HCT116 (cell line): Measurements from ENCODE around the gene TNFRSF21. TPM values are rescaled to one million over a fixed set of nuclear protein-coding genes. Genes with fewer than 3 reads are reported as not detected.

Experiments
- ATAC-seq: fragments of 200-7000 bp; cut with Tn5 transposase; 2 replicates; pipeline ENCODE4 v1.9.1; 2020; ENCODE audit warnings: mild to moderate bottlenecking, moderate library complexity
- BruUV-seq: library from RNA; stranded (reverse); fragments of 400-500 nt; replicated peaks from 2 replicates; lab custom pipeline; 2021; lab: Mats Ljungman, UMichigan
- CTCF ChIA-PET: fragments of 300-600 bp; sonication (Branson Sonifier 250); formaldehyde crosslinking; loops from one replicate; lab custom pipeline; 2021; ENCODE audit warnings: antibody characterized with exemption; lab: Charles Lee
- POLR2A ChIA-PET: fragments of 300-600, 350-600 bp; sonication (Branson Sonifier 250); formaldehyde crosslinking; loops from one replicate; lab custom pipeline; 2021; ENCODE audit warnings: antibody characterized with exemption; lab: Charles Lee
- RAD21 ChIA-PET, 2 experiments: fragments of 300-600 bp; sonication (Branson Sonifier 250); formaldehyde crosslinking; loops; one replicate each; lab custom pipeline; 2023; ENCODE audit warnings: low total read pairs in 2 of 2; ENCODE audit not compliant: uncharacterized antibody in 2 of 2, unreplicated experiment in 2 of 2, low non-redundant PET in 1 of 2; lab: Charles Lee
- DNase-seq: peaks from one replicate; pipeline ENCODE4 v3.0.0-alpha.2; 2010; ENCODE audit warnings: low read depth, low spot score
- H2AFZ ChIP-seq: fragments of 200-600 bp; shearing (Covaris generic), sonication (generic); 2 replicates; pipeline ENCODE4 v1.6.1; 2017; ENCODE audit warnings: low read depth, mixed run types, mixed read lengths, antibody characterized with exemption, low read length; ENCODE audit not compliant: poor library complexity, severe bottlenecking
- H3K27ac ChIP-seq: 2 replicates; pipeline ENCODE4 v1.5.1; 2012; ENCODE audit warnings: low read depth, low read length
- H3K27me3 ChIP-seq: fragments of 200-600 bp; sonication (generic); 2 replicates; pipeline ENCODE4 v1.6.1; 2016; ENCODE audit warnings: mixed run types, low read length, mixed read lengths; ENCODE audit not compliant: insufficient read depth
- H3K36me3 ChIP-seq, 2 experiments: fragments of 200-500 bp in 1 of 2; fragments of 200-600 bp in 1 of 2; sonication (Bioruptor generic) in 1 of 2; sonication (generic) in 1 of 2; 2 replicates each; pipeline versions ENCODE4 v1.5.1 to v1.6.1; 2014 to 2016; ENCODE audit warnings: low read length in 2 of 2, inconsistent platforms in 1 of 2, mixed read lengths in 1 of 2, mixed run types in 1 of 2; ENCODE audit not compliant: insufficient read depth in 2 of 2, control insufficient read depth in 1 of 2
- H3K4me1 ChIP-seq, 2 experiments: fragments of 200-600 bp in 1 of 2; sonication (generic) in 1 of 2; 2 replicates each; pipeline versions ENCODE4 v1.5.1 to v1.6.1; 2012 to 2017; ENCODE audit warnings: low read length in 2 of 2, inconsistent platforms in 1 of 2, mild to moderate bottlenecking in 1 of 2, mixed read lengths in 1 of 2, mixed run types in 1 of 2, moderate library complexity in 1 of 2; ENCODE audit not compliant: insufficient read depth in 2 of 2, control insufficient read depth in 1 of 2
- H3K4me2 ChIP-seq: fragments of 200-600 bp; sonication (generic); 2 replicates; pipeline ENCODE4 v1.6.1; 2017; ENCODE audit warnings: mixed run types, low read length, mixed read lengths
- H3K4me3 ChIP-seq, 2 experiments: fragments of 200-600 bp in 1 of 2; sonication (generic) in 1 of 2; replicated peaks in 1 of 2; 2 replicates each; pipeline ENCODE4 v1.5.1; 2011 to 2016; ENCODE audit warnings: low read length in 2 of 2, control low read depth in 1 of 2, low read depth in 1 of 2, mild to moderate bottlenecking in 1 of 2, mixed read lengths in 1 of 2, mixed run types in 1 of 2
- H3K79me2 ChIP-seq: fragments of 200-600 bp; sonication (generic); 2 replicates; pipeline ENCODE4 v1.6.1; 2017; ENCODE audit warnings: mild to moderate bottlenecking, mixed run types, low read length, moderate library complexity, mixed read lengths; ENCODE audit not compliant: insufficient read depth
- H3K9ac ChIP-seq: fragments of 200-600 bp; sonication (generic); 2 replicates; pipeline ENCODE4 v1.6.1; 2016; ENCODE audit warnings: low read length, mixed read lengths
- H3K9me2 ChIP-seq: fragments of 200-600 bp; sonication (generic), shearing (Covaris generic); 2 replicates; pipeline ENCODE4 v1.6.1; 2017; ENCODE audit warnings: mixed run types, mild to moderate bottlenecking, moderate library complexity; ENCODE audit not compliant: insufficient read depth
- H3K9me3 ChIP-seq, 2 experiments: fragments of 200-500 bp in 1 of 2; fragments of 200-600 bp in 1 of 2; sonication (Bioruptor generic) in 1 of 2; sonication (generic) in 1 of 2; 2 replicates each; pipeline ENCODE4 v1.6.1; 2014 to 2017; ENCODE audit warnings: low read length in 2 of 2, mixed read lengths in 2 of 2, inconsistent platforms in 1 of 2, low read depth in 1 of 2, mild to moderate bottlenecking in 1 of 2, mixed run types in 1 of 2, moderate library complexity in 1 of 2; ENCODE audit not compliant: control insufficient read depth in 1 of 2, insufficient read depth in 1 of 2
- H4K20me1 ChIP-seq: fragments of 200-600 bp; sonication (generic), shearing (Covaris generic); 2 replicates; pipeline ENCODE4 v1.6.1; 2017; ENCODE audit warnings: mixed run types, mild to moderate bottlenecking, moderate library complexity; ENCODE audit not compliant: insufficient read depth
- CBX3 ChIP-seq: IDR thresholded peaks from 2 replicates; pipeline ENCODE4 v1.6.1; 2012; ENCODE audit warnings: low read depth
- CEBPB ChIP-seq: IDR thresholded peaks from 2 replicates; pipeline ENCODE4 v1.6.1; 2012; ENCODE audit warnings: low read depth
- EGR1 ChIP-seq: IDR thresholded peaks from 2 replicates; pipeline ENCODE4 v1.6.1; 2012; ENCODE audit warnings: low read depth
- EZH2 ChIP-seq: fragments of 200-600 bp; sonication (generic); IDR thresholded peaks from 2 replicates; pipeline ENCODE4 v1.6.1; 2017; ENCODE audit warnings: antibody characterized with exemption, mixed run types
- EZH2phosphoT487 ChIP-seq: fragments of 200-600 bp; IDR thresholded peaks from 2 replicates; pipeline ENCODE4 v1.6.1; 2018; ENCODE audit warnings: antibody characterized with exemption, borderline replicate concordance
- FOSL1 ChIP-seq: IDR thresholded peaks from 2 replicates; pipeline ENCODE4 v1.6.1; 2012; ENCODE audit warnings: low read depth
- JUND ChIP-seq: IDR thresholded peaks from 2 replicates; pipeline ENCODE4 v1.6.1; 2012
- POLR2A ChIP-seq: IDR thresholded peaks from 2 replicates; pipeline ENCODE4 v1.7.0; 2011; ENCODE audit warnings: borderline replicate concordance; ENCODE audit not compliant: insufficient read depth, insufficient read length; ENCODE audit errors: extremely low read depth
- RAD21 ChIP-seq: IDR thresholded peaks from 2 replicates; pipeline ENCODE4 v1.6.1; 2012; ENCODE audit warnings: low read depth, mild to moderate bottlenecking
- SIN3A ChIP-seq: IDR thresholded peaks from 2 replicates; pipeline ENCODE4 v1.6.1; 2012; ENCODE audit warnings: low read depth
- SP1 ChIP-seq: IDR thresholded peaks from 2 replicates; pipeline ENCODE4 v1.6.1; 2012; ENCODE audit warnings: low read depth
- SRF ChIP-seq: IDR thresholded peaks from 2 replicates; pipeline ENCODE4 v1.6.1; 2012; ENCODE audit warnings: low read depth
- TCF7L2 ChIP-seq: IDR thresholded peaks from 2 replicates; pipeline ENCODE4 v1.7.0; 2011; ENCODE audit warnings: borderline replicate concordance, inconsistent platforms; ENCODE audit not compliant: insufficient read depth, insufficient read length; ENCODE audit errors: extremely low read depth
- YY1 ChIP-seq: IDR thresholded peaks from 2 replicates; pipeline ENCODE4 v1.6.1; 2011; ENCODE audit warnings: low read length, low read depth, moderate library complexity, mild to moderate bottlenecking; ENCODE audit not compliant: insufficient replicate concordance; ENCODE audit errors: extremely low read depth
- ZFX ChIP-seq: fragments of 450-650 bp; IDR thresholded peaks from 2 replicates; pipeline ENCODE4 v1.6.1; 2017
- ZNF274 ChIP-seq: fragments of 200-500 bp; sonication (Bioruptor generic); IDR thresholded peaks from 2 replicates; pipeline ENCODE4 v1.6.1; 2014; ENCODE audit warnings: mild to moderate bottlenecking, low read depth, low read length, inconsistent platforms
- intact Hi-C: fragments of 100-400 bp; cut with micrococcal nuclease; formaldehyde crosslinking; loops from 2 replicates; pipeline ENCODE4 v1.10.0; 2022
- total RNA-seq: library from RNA; stranded (reverse); gene quantifications from one replicate; pipeline ENCODE4 v1.2.1, GENCODE V29; 2021; ENCODE audit not compliant: unreplicated experiment
- TF ChIP-seq, protein P1 (sequence below): IDR thresholded peaks from 2 replicates; pipeline ENCODE4 v1.6.1; 2011; ENCODE audit warnings: mild to moderate bottlenecking, low read length, moderate library complexity; ENCODE audit not compliant: insufficient replicate concordance; ENCODE audit errors: extremely low read depth
- TF ChIP-seq, protein P2 (sequence below): IDR thresholded peaks from 2 replicates; pipeline ENCODE4 v1.6.1; 2012
- TF ChIP-seq, protein P3 (sequence below), 3 experiments: fragments of 200-600 bp in 1 of 3; sonication (generic) in 1 of 3; IDR thresholded peaks in 2 of 3; conservative IDR thresholded peaks in 1 of 3; 2 replicates each; pipeline ENCODE4 v1.5.1; 2012 to 2017; ENCODE audit warnings: low read depth in 2 of 3, low read length in 2 of 3, antibody characterized with exemption in 1 of 3, borderline replicate concordance in 1 of 3, control low read depth in 1 of 3, mild to moderate bottlenecking in 1 of 3, mixed read lengths in 1 of 3, mixed run types in 1 of 3, moderate library complexity in 1 of 3; ENCODE audit not compliant: insufficient read depth in 1 of 3
- TF ChIP-seq, protein P4 (sequence below): IDR thresholded peaks from 2 replicates; pipeline ENCODE4 v1.6.1; 2012
- TF ChIP-seq, protein P5 (sequence below): IDR thresholded peaks from 2 replicates; pipeline ENCODE4 v1.6.1; 2012; ENCODE audit warnings: low read depth

The TNFRSF21 gene
- total RNA-seq, 1 experiment from 2014 or later: 48.3 TPM

DNA sequence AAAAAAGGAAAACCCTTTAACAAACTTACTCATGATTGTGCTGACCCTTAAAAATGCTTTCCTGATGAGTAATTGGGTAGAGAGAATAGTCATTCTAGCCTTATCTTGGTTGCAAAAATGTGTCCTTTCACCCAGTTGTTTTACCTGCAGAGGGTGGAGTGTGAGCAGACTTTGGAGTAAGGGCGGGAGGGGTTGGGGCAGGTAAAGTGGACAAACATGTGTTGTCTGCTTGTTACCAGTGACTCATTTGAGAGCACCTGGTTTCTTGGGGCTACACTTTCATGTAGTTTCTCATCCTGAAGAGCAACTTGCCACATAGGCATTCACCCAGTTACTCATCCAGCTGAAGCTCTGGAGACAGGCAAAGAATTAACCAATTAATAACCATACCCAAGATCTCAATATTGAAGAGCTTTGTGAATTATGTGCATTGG lies 121.1 kb downstream of the TNFRSF21 start:
- Histone ChIP-seq H3K36me3 (no peaks in the 10 kb centered on the region), H3K9me2 (no peaks in the 10 kb centered on the region), H3K4me2 (peak overlapping the region; percentile 63), H2AFZ (peak overlapping the region; percentile 22), H3K4me3 (peak overlapping the region in 1 of 2 experiments; percentile 18; a peak in 1 of 4 replicates), H3K79me2 (no peaks in the 10 kb centered on the region), H4K20me1 (no peaks in the 10 kb centered on the region), H3K27me3 (no peaks in the 10 kb centered on the region), H3K4me1 (peaks cover 15 to 26% of the 10 kb centered on the region in 2 experiments), H3K9me3 (no peaks in the 10 kb centered on the region), H3K9ac (0 out of 2 replicates have a peak overlapping the region, but pooled peaks have one; percentile 26), H3K27ac (0 out of 2 replicates have a peak overlapping the region, but pooled peaks have one; percentile 24)
- intact Hi-C loops: loop anchor here (2.0 kb wide), 1 partner anchor 54 kb away; no protein-coding TSS in a partner anchor
- ChIA-PET POLR2A (no interaction called here), RAD21 (no interaction called here), CTCF (no interaction called here)
- no TSS peak for BruUV-seq
- ATAC-seq: peak; percentile 93
- DNase-seq: peak; percentile 80
- no peak for TF ChIP-seq EZH2phosphoT487
- TF ChIP-seq JUND: peak; percentile 73; the same call in 1 of the 2 replicates
- TF ChIP-seq ZFX: no peak
- TF ChIP-seq, protein P1, sequence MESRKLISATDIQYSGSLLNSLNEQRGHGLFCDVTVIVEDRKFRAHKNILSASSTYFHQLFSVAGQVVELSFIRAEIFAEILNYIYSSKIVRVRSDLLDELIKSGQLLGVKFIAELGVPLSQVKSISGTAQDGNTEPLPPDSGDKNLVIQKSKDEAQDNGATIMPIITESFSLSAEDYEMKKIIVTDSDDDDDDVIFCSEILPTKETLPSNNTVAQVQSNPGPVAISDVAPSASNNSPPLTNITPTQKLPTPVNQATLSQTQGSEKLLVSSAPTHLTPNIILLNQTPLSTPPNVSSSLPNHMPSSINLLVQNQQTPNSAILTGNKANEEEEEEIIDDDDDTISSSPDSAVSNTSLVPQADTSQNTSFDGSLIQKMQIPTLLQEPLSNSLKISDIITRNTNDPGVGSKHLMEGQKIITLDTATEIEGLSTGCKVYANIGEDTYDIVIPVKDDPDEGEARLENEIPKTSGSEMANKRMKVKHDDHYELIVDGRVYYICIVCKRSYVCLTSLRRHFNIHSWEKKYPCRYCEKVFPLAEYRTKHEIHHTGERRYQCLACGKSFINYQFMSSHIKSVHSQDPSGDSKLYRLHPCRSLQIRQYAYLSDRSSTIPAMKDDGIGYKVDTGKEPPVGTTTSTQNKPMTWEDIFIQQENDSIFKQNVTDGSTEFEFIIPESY: no peak
- no peak for TF ChIP-seq ZNF274
- peak; percentile 66; the same call in 1 of the 2 replicates for TF ChIP-seq SRF
- no peak for TF ChIP-seq EGR1
- peak; percentile 40 for TF ChIP-seq RAD21
- no peak for TF ChIP-seq TCF7L2
- no peak for TF ChIP-seq YY1
- peak; percentile 79 for TF ChIP-seq CEBPB
- peak; percentile 61; the same call in 1 of the 2 replicates for TF ChIP-seq SIN3A
- no peak for TF ChIP-seq POLR2A
- no peak for TF ChIP-seq EZH2
- TF ChIP-seq SP1: peak; percentile 89
- no peak for TF ChIP-seq CBX3
- TF ChIP-seq, protein P2, sequence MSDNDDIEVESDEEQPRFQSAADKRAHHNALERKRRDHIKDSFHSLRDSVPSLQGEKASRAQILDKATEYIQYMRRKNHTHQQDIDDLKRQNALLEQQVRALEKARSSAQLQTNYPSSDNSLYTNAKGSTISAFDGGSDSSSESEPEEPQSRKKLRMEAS: peak; percentile 65; the same call in 1 of the 2 replicates
- TF ChIP-seq, protein P3, sequence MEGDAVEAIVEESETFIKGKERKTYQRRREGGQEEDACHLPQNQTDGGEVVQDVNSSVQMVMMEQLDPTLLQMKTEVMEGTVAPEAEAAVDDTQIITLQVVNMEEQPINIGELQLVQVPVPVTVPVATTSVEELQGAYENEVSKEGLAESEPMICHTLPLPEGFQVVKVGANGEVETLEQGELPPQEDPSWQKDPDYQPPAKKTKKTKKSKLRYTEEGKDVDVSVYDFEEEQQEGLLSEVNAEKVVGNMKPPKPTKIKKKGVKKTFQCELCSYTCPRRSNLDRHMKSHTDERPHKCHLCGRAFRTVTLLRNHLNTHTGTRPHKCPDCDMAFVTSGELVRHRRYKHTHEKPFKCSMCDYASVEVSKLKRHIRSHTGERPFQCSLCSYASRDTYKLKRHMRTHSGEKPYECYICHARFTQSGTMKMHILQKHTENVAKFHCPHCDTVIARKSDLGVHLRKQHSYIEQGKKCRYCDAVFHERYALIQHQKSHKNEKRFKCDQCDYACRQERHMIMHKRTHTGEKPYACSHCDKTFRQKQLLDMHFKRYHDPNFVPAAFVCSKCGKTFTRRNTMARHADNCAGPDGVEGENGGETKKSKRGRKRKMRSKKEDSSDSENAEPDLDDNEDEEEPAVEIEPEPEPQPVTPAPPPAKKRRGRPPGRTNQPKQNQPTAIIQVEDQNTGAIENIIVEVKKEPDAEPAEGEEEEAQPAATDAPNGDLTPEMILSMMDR (IDR thresholded peaks at IDR 0.05 in 2 of 3, conservative IDR thresholded peaks at IDR 0.05 in 1 of 3; ENCODE audit: borderline replicate concordance in 1 of 3, insufficient read depth in 1 of 3, low read depth in 2 of 3, low read length in 2 of 3): no peak
- TF ChIP-seq FOSL1: peak; percentile 84
- TF ChIP-seq, protein P4, sequence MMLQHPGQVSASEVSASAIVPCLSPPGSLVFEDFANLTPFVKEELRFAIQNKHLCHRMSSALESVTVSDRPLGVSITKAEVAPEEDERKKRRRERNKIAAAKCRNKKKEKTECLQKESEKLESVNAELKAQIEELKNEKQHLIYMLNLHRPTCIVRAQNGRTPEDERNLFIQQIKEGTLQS: 0 out of 2 replicates have a peak, but pooled peaks have one; percentile 13
- TF ChIP-seq, protein P5, sequence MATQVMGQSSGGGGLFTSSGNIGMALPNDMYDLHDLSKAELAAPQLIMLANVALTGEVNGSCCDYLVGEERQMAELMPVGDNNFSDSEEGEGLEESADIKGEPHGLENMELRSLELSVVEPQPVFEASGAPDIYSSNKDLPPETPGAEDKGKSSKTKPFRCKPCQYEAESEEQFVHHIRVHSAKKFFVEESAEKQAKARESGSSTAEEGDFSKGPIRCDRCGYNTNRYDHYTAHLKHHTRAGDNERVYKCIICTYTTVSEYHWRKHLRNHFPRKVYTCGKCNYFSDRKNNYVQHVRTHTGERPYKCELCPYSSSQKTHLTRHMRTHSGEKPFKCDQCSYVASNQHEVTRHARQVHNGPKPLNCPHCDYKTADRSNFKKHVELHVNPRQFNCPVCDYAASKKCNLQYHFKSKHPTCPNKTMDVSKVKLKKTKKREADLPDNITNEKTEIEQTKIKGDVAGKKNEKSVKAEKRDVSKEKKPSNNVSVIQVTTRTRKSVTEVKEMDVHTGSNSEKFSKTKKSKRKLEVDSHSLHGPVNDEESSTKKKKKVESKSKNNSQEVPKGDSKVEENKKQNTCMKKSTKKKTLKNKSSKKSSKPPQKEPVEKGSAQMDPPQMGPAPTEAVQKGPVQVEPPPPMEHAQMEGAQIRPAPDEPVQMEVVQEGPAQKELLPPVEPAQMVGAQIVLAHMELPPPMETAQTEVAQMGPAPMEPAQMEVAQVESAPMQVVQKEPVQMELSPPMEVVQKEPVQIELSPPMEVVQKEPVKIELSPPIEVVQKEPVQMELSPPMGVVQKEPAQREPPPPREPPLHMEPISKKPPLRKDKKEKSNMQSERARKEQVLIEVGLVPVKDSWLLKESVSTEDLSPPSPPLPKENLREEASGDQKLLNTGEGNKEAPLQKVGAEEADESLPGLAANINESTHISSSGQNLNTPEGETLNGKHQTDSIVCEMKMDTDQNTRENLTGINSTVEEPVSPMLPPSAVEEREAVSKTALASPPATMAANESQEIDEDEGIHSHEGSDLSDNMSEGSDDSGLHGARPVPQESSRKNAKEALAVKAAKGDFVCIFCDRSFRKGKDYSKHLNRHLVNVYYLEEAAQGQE: no peak
